C4-2B (cell line): Measurements from ENCODE around the gene RAX.

Experiments used
- CTCF ChIP-seq: fragments of 450-650 bp; conservative IDR thresholded peaks from 2 replicates; pipeline ENCODE4 v1.5.1; 2017; ENCODE audit warnings: mild to moderate bottlenecking
- ZFX ChIP-seq: fragments of 450-650 bp; IDR thresholded peaks from 2 replicates; pipeline ENCODE4 v1.6.1; 2017

GRCh38 chr18:59303006-59303405 lies 29.8 kb upstream of the RAX start:
- TF ChIP-seq CTCF (no peak), ZFX (no peak)
